AG09309 (cell line): ENCODE measurements around the gene GPATCH2L.

Source experiments
- DNase-seq: peaks from one replicate; pipeline ENCODE4 v3.0.0-alpha.2; 2010; ENCODE audit warnings: low read depth
- H3K4me3 ChIP-seq: 2 replicates; pipeline ENCODE4 v1.5.1; 2011; ENCODE audit warnings: mild to moderate bottlenecking, low read depth, low read length, moderate library complexity; ENCODE audit not compliant: control insufficient read depth
- CTCF ChIP-seq: IDR thresholded peaks from 2 replicates; pipeline ENCODE4 v1.5.1; 2011; ENCODE audit warnings: mild to moderate bottlenecking, low read depth, low read length, inconsistent platforms; ENCODE audit not compliant: insufficient read depth, control insufficient read depth; ENCODE audit errors: missing control alignments

Gene GPATCH2L

DNA sequence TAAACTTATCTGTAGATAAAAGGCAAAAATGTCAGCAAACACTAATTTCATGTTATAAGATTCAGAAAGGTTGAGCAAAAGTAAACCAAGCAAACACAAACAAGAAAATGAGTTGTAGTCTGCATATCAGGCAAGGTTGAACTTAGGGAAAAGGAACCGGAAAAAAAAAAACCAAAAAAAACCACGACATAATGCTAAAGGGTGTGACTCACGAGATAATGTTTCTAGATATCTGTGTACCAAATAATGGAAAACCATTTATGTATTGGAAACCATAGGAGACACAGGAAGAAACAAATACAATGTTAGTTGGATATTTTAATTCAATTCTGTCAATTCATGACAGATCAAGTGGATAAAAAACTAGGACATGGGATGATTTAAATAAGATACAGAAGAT is 60.5 kb downstream of the GPATCH2L start:
- DNase-seq: no peak
- H3K4me3 ChIP-seq: no peak overlapping the region
- no peak for TF ChIP-seq CTCF

DNA sequence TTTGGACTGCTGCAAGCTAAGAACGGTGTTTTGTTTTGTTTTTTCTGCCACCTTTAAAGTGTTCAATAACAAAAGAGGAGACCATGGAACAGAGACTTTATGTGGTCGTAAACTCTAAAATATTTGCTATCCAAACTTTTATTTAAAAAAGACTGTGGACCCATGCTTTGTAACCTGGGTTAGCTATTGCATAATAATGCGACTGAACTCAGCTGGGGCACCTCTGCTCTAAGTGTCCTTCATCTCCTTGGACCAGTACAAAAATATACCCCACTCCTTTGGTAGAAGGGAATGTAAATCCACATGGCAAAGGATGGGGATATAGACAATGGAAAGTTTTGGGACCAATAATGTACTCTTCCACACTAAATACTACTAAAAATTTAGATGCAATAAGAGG is 65.5 kb downstream of the GPATCH2L start:
- no peak for DNase-seq
- TF ChIP-seq CTCF: no peak

DNA sequence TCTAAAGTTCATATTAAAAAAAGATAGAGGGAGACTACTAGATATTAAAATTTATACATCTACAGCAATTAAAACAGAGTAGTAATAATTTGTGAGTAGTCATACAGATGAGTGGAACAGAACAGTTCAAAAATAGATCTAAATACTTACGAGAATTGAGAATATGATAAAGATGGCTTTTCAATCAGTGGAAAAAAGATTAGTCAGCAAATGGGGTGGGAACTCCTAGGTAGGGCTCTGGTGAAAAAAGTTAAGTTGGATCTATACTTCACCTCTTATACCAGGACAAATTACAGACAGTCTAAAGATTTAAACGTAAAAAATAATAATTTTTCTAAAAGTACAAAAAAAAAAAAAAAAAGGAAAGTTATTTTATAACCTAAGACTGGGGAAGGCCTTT is 66.9 kb downstream of the GPATCH2L start:
- no peak overlapping the region for H3K4me3 ChIP-seq
- DNase-seq: no peak
- no peak for TF ChIP-seq CTCF

More for the DNA sequence above, 65.5 kb downstream of the GPATCH2L start:
- no peak overlapping the region for H3K4me3 ChIP-seq

- H3K4me3 ChIP-seq: no peak overlapping the region
- no peak for DNase-seq
- no peak for TF ChIP-seq CTCF
Measured at GRCh38 chr14:76219873-76220272, 68.2 kb downstream of the GPATCH2L start.

DNA sequence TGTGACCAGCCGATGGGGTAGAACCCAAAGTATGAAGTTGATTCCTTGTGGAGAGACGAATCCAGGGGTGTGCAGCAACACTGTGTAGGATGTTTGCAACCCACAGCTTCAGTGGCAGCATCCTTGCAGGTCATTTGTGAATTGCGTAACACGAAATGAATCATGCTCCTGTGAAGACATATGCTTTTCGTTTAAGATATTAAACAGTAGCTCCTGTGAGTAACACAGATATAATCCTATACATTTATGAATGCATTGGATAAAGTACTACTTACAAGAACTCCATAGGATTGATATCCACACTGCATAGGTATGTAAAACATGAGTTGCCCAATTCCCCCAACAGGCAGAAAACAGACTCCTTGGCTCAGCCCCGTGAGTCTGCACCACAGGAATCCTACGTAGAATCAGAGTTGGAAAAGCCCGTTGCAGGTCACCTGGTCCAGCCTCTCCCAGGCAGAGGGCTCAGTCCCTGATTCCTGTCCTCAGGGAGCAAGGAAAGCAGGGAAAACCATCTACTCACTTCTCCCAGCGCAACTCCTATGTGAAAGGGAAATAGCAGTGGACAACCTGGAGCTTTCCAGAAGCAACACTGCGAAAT is 75.8 kb downstream of the GPATCH2L start:
- DNase-seq: peak; percentile 48
- TF ChIP-seq CTCF: no peak
- H3K4me3 ChIP-seq: no peak overlapping the region

DNA sequence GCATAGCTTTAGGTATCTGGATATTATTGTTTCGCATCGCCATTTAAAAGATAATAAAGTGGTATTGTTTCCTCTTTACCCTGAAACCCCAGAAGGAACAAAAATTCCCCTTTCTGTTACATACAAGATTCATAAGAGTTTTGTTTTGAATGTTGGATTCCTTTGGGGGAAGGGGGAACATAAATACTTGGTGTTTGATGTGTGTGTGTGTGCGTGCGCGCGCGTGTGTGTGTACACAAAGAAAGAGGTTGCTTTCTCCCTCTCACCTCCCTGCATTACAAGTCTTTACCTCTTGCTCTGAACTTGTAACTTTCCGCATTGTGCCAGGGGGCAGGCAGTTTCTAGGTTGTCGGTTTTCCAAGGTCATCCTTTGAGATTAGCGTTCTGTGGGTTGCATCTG is 76.4 kb downstream of the GPATCH2L start:
- DNase-seq: no peak
- TF ChIP-seq CTCF: no peak
- H3K4me3 ChIP-seq: no peak overlapping the region

DNA sequence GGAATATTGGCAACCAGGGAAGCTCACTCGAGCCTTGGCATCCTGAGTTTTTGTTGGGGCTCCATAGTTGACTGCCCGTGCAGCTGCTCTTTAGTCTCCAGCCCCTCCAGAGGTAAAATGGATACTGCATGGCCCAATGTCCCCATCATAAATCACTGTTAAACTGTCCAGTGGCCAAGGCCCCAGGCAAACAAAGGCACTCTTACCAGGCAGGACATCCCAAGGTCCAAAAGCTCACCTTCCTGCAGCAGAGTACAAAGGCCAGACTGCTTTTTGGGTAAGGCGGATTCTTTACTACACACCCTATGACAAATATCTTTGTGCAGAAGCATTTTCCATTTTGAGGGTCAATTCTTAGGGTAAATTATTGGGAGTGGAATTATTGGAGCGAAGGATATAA is 81.1 kb downstream of the GPATCH2L start:
- no peak for TF ChIP-seq CTCF

More for the DNA sequence above, 81.1 kb downstream of the GPATCH2L start:
- H3K4me3 ChIP-seq: no peak overlapping the region
- no peak for DNase-seq
